GM19351 (cell line): ENCODE results near the gene GXYLT1.
"Not testable (repeated sequence)": the region's sequence is repeated elsewhere in the genome, so short reads cannot be mapped to it uniquely, and the experiment has no call there.

ENCODE experiments used
- ATAC-seq: cut with Tn5 transposase; IDR thresholded peaks from one replicate; pipeline ENCODE4 v1.9.1; 2021; ENCODE audit warnings: mild to moderate bottlenecking, moderate library complexity; ENCODE audit not compliant: unreplicated experiment

GXYLT1 gene

DNA sequence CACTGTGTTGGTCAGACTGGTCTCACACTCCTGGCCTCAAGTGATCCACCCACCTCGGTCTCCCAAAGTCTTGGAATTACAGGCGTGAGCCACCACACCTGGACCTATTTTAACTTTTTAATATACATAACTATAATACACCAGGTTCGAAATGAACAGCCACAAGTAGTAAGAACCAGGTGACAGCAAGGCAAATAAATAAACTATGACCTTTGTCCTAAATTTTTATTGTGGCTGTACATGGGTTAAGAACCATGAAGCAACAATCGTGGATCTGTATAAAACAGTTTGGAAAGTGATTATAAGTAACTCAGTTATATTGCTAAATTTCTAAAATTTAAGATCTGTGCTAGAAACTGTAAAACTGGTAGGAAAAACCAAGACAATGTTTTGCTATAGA lies 41.5 kb downstream of the GXYLT1 start:
- ATAC-seq: no peak

DNA sequence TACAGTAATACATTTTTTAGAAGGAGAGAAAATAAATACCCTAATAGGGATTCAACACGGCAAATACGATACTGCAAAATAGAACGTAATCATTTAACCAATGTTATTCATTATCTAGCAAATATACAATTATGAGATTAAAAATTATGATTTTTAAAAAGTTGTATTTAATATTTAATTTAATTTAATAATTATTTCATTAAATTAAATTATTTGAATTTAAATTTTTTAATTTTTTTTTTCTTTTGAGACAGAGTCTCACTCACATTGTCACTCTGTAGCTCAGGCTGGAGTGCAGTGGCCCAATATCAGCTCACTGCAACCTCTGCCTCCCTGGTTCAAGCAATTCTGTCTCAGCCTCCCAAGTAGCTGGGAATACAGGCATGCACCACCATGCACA lies 42.0 kb downstream of the GXYLT1 start:
- ATAC-seq: no peak

DNA sequence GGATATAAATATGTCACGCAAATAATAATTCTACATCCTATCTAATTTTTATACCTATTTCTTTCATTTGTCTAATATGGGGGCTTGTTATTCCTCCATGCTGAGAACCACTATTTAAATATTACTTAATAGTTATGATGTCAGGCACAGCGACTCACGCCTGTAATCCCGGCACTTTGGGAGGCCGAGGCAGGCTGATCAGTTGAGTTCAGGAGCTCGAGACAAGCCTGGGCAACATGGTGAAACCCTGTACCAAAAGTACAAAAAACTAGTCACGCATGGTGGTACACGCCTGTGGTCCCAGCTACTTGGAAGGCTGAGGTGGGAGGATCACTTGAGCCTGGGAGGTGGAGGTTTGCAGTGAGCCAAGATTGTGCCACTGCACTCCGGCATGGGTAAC lies 45.2 kb downstream of the GXYLT1 start:
- ATAC-seq: no peak

DNA sequence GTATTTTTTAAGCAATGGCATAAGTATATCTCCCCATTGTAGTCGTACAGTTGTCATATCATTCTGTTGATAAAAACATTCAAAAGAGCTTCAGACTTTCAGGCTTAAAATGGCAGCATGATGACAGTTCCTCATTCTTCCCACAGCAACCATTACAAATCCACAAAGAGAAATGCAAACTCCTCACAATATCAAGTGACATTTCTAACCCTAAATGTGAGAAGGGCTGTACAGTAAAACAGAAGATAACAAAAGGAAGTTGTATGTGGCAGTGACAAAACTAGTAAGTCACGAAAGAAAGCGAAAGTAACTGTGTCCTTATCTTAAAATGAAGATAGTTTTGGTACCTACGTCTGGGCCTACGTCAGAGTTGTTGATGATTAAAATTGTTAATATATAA lies 46.7 kb downstream of the GXYLT1 start:
- ATAC-seq: peak; percentile 95

DNA sequence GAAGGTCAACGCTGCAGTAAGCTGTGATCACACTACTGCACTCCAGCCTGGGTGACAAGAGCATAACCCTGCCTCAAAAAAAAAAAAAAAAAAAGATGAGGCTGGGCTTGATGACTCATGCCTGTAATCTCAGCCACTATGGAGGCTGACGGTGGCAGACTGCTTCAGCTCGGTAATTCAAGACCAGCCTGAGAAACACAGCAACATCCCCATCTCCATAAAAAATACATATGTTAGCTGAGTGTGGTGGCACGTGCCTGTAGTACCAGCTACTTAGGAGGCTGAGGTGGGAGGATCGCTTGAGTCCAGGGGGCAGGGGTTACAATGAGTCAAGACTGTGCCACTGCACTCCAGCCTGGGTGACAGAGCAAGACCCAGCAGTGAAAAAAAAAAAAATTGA lies 50.4 kb downstream of the GXYLT1 start:
- ATAC-seq: no peak

DNA sequence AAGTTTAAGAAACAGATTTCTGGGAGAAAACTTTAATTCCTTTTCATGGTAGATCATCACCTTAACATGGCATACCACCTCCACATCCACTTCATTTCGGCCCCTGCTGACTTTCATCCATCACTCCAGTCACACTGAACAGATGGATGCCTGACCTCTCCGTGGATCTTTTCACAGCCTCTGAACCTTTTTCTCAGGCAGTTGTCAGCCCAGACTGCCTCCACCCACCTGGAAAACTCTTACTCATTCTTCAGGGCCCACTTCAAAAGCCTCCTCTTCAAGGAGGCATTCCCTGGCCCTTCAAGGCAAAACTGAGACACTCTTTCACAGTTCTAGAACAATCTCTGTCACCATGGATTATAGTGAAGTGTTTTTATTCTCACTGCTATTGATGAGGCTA lies 52.9 kb downstream of the GXYLT1 start:
- no peak for ATAC-seq

DNA sequence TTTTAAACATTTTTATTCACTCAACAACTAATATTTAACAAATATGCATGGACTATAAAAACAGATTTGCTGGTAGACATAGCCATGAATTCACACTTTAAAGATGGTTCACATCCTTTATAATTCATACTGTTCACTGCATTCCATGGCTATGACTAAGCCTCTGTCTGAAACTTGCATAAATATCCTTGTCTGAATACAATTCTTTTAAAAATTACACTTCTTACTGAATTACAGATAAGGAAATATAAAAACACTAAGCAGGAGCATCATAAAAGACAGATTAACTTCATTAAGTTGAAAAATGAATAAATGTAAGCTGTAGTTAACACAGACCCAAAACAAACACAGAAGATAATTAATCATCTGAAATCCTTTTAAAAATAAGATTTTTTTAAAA lies 53.8 kb downstream of the GXYLT1 start:
- no peak for ATAC-seq

DNA sequence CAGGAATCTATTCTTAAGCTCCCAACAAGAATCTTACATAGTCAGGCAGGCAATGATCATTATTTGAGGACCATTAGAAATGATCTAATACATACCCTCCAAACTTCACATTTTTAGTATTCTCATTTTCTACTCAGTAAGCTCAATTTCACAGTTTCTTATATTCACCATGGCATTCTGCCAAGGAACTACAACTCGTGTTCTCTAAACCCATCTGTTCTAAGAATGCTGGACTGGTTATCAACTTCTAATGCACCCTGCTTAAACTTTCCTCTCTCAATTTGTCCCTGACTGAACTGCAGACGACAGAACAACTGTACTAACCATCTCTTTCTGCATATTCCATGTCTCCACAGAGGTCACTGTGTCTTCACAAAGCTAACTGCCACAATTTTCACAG lies 58.6 kb downstream of the GXYLT1 start:
- ATAC-seq: no peak

DNA sequence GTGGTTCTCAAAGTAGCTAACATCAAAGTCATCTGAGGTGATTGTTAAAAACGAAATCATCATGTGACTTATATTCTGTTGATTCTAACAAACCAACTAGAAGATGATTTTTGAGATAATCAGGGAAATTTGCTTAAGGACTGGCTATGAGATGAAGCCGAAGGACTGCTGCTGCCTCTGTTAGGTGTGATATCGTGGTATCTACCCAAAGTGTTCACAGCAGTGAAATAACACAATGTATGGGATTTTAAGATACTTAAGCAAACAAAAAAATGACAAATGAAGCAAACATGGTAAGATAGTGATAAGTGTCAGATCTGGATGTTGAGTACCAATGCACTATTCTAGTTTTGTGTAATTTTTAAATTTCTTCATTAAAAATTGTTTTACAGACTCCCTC lies 59.1 kb downstream of the GXYLT1 start:
- ATAC-seq: no peak

DNA sequence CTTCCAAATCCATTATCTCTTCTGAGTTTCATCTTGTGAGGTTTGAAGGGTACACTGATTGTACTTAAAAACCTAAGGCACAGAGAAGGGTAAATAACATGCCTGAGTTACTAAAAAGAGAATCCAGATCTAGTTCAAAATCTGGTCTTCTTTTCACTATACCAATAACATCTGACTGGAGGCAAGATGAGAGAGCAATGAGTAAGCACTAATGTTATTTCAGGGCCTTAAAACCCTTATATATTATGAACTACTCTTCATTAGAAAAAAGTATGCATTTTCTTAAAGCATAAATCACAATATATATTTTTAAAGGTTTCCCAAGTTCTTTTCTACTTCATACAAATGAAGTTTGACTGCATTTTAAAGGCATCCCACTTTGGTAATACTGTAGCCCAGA lies 60.2 kb downstream of the GXYLT1 start:
- no peak for ATAC-seq

DNA sequence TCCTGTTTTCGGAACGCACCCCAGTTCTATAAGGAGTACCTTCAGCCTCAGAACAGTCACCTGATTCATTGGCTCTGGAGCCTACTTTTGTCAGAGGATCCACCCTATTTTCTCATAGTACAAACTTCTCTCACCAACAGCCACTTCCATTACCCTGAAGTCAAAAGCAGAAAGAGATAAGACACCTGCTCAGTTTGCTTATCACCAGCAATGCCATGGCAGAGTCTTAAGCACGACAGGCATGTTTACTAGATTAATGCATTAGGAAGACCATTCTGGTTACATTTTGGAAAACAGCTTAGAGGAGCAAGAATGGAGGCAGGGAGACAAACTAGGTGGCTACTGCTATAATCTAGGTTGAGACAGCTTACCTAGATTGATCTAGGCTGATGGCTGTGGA lies 67.7 kb downstream of the GXYLT1 start:
- ATAC-seq: no peak

DNA sequence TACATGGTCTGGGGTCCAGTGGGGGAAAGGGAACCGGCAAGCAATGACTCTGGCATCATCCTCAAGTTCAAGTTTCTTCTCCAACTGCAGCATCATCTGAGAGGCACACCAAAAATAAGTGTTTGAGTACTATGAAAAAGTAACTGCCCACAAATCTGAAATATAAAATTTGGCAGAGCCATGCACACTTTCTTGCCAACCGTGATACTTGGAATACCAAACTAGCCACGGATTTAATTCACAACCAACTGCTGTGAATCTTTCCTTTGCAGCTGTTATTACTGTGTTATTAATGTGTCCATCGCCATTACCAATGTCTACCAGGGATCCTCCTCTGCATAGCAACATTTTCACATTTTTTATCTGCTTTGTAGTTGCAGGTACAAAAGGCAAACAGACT lies 74.6 kb downstream of the GXYLT1 start:
- no peak for ATAC-seq

DNA sequence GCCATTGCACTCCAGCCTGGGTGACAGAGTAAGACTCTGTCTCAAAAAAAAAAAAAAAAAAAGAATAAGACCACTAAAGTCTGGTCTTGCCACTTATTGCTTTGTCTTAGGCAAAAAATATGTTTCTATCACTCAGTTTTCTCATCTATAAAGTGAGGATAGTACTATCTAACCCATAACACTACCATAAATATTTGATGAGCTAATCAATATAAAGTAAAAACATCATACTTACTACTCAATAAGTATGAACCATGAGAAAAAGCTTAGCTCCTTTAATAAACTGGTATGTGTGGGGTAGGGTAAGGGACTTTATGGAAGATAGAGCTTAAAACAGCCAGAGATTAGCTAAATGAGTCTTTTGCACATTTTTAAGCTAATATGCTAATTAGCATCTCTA lies 85.5 kb downstream of the GXYLT1 start:
- no peak for ATAC-seq

DNA sequence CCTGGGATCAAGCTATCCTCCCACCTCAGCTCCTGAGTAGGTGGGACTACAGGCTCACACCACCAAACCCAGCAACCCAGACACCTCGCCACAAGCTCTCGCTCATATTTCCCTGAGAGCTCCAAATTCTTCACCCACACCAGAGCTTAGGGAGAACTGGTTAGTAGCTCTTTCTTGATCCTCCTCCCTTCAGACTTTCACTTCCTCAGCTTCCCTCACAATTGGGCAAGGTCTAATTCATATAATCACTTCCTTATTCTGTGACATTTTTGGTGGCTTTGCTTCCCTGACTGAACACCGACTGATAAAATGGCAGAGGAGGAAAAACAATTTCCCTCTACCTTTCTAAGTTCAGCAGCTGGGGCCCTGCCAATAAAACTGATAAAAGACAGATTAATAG lies 88.5 kb downstream of the GXYLT1 start:
- peak; percentile 92 for ATAC-seq

DNA sequence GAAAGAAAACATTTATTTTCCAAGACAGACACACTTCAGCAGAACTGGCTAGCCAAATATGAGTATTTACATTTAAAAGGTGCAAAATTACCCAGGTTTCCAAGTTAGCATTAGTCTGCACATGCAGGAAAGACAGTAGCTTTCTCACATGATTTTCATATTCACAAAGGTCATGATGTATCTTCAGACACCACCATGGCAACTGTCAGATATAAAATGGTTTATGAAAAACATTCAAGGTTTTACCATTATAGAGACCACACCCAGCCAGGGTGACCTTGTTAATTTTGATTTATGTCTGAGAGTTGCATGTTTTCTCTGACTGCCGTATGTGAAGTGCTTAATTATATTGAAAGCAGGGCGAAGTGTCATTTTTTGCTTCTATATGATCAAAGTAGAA lies 91.2 kb downstream of the GXYLT1 start:
- ATAC-seq: no peak

DNA sequence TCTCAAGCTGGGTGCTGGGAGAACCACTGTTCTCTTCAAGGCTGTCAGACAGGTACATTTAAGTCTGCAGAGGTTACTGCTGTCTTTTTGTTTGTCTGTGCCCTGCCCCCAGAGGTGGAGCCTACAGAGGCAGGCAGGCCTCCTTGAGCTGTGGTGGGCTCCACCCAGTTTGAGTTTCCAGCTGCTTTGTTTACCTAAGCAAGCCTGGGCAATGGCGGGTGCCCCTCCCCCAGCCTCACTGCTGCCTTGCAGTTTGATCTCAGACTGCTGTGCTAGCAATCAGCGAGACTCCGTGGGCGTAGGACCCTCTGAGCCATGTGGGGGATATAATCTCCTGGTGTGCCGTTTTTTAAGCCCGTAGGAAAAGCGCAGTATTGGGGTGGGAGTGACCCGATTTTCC lies 95.7 kb downstream of the GXYLT1 start:
- not testable (repeated sequence) for ATAC-seq

DNA sequence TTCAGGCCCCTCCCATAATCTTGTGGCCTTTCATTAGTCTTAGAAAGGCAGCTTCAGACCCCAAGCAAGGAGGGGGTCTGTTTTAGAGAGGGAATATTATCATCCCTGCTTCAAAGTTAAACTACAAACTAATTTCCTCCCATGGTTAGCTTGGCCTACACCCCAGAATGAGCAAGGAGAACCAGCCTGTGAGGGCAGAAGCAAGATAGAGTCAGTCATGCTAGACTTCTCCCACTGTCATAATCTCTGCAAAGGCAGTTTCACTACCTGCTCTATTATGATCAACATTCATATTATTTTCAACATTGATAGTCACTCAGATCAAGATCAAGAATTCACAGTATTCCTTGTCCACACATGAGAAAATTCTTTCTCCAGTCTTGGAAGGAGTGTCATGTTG lies 105.1 kb downstream of the GXYLT1 start:
- peak; percentile 57 for ATAC-seq

DNA sequence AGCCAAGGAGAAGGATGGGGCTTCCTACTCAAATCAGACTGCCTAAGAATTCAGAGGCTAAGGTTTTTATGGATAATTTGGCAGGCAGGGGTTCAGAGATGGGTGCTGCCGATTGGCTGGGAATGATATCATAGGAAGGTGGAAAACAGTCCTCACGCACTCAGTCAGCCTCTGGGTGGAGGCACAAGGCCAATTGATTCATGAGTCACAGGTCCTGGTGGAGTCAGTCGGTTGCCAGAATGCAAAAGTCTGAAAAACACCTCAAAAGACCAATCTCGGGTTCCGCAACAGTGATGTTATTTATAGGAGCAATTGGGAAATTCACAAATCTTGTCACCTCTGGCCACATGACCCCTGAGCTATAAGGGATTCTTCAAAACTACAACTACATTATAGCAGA lies 105.5 kb downstream of the GXYLT1 start:
- ATAC-seq: peak; percentile 30

DNA sequence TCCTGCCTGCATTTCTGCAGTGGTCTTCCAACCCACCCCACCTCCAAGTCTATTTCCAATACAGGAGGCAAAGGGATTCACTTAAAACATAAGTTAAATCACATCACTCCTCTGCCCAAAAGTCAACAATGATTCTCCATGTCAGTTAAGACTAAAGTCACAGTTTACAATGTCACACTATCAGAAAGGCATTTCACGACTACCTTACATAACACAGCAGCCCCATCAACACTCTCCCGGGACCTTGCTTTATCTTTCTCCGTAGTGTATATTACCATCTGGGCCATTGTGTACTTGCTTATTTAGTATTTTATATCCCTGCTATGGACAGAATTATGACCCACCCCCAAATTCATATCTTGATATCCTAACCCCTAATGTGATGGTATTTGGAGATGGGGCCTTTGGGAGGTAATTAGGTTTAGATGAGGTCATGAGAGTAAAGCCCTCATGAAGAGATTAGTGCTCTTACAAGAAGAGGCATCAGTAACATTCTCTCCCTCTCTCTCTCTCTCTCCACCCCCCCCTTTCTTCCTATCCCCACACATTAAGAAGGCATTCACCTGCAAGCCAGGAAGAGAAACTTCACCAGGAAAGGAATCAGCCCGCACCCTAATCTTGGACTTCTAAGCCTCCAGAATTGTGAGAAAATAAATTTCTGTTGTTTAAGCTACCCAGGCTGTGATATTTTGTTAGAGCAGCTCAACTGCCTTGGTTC lies 112.7 kb downstream of the GXYLT1 start:
- no peak for ATAC-seq
